SK-MEL-5 (cell line): ENCODE measurements around the gene ZNF639. TPM values are rescaled to one million over a fixed set of nuclear protein-coding genes. Genes with fewer than 3 reads are reported as not detected.
"Not testable (repeated sequence)": the region's sequence is repeated elsewhere in the genome, so short reads cannot be mapped to it uniquely, and the experiment has no call there.

Experiments used
- DNase-seq: peaks from one replicate; pipeline ENCODE4 v3.0.0-alpha.2; 2016; ENCODE audit warnings: low read depth, low spot score
- in situ Hi-C: cut with HindIII; loops from 2 replicates; pipeline ENCODE4 v1.10.0; 2016; ENCODE audit warnings: low sequenced_read_pairs, high pct_unique_total_duplicates, low pct_unique_long_range_greater_than_20kb
- total RNA-seq: library from RNA; depleted of rRNA; stranded (reverse); fragments of >200 nt; shearing (Covaris generic); gene quantifications from 2 replicates; pipeline ENCODE4 v1.2.3, GENCODE V29; 2014

ZNF639 gene
- total RNA-seq, 1 experiment from 2014 or later = 39.2 TPM

DNA sequence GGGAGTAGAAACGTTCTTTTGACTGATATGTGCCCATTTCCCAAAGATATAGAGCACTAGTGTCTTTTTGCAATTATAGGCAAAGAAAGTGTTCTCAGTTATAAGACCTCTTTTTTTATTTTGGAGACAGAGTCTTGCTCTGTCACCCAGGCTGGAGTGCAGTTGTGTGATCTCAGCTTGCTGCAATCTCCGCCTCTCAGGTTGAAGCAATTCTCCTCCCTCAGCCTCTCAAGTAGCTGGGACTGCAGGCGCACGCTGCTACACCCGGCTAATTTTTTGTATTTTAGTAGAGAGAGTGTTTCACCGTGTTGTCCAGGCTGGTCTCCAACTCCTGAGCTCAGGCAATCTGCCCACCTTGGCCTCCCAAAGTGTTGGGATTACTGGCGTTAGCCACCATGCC lies 20.7 kb upstream of the ZNF639 start:
- no peak for DNase-seq
- in situ Hi-C loops = loop anchor here (25.0 kb wide), 1 partner anchor 290 kb away; no protein-coding TSS in a partner anchor

DNA sequence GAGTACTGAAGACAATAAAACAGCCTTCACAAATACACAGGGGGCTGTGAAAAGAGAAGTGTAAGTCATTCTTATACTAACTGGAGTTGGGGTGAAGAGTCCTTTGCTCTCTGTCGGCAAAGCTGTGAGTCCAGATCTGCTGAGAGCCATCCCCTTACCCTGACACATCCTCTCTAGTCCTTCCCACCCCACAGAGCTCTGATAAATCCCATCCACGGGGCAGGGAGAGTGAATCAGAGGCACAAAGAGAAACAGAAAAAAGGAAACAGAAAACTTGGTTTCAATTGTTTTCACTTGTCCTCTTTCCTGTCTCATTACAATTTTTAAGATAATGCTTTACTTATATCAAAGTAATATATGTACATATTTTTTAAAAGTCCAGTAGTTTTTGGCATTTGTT lies 18.2 kb upstream of the ZNF639 start:
- in situ Hi-C loops = loop anchor here (25.0 kb wide), 1 partner anchor 292 kb away; no protein-coding TSS in a partner anchor
- DNase-seq = no peak

DNA sequence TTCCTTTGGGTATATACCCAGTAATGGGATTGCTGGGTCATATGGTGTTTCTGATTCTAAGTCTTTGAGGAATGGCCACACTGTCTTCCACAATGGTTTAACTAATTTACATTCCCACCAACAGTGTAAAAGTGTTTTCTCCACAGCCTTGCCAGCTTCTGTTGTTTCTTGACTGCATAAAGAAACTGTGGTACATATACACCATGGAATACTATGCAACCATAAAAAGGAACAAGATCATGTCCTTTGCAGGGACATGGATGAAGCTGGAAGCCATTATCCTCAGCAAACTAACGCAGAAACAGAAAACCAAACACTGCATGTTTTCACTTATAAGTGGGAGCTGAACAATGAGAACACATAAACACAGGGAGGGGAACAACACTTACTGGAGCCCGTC lies 15.5 kb upstream of the ZNF639 start:
- in situ Hi-C loops = loop anchor here (25.0 kb wide), 1 partner anchor 295 kb away; no protein-coding TSS in a partner anchor
- DNase-seq = not testable (repeated sequence)

DNA sequence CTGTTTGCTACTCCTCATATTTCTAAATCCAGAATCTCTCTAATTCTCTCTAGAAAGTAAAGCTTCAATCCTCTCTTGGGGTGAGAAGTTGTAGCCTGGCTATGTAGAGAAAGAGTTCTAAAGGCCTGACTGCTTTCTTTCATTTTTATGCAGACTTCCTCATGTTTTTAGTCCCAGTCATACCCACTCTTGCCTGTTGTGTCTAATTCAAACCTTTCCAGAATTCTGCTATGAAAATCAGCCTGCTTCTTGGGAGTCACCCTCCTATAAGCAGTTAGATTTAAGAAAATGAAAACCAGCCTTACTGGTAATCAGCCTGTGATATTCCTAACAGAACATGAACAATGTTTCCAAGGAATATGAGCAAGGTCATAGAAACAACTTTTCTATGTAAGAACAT lies 14.8 kb upstream of the ZNF639 start:
- no peak for DNase-seq
- in situ Hi-C loops = loop anchor here (25.0 kb wide), 1 partner anchor 296 kb away; no protein-coding TSS in a partner anchor

DNA sequence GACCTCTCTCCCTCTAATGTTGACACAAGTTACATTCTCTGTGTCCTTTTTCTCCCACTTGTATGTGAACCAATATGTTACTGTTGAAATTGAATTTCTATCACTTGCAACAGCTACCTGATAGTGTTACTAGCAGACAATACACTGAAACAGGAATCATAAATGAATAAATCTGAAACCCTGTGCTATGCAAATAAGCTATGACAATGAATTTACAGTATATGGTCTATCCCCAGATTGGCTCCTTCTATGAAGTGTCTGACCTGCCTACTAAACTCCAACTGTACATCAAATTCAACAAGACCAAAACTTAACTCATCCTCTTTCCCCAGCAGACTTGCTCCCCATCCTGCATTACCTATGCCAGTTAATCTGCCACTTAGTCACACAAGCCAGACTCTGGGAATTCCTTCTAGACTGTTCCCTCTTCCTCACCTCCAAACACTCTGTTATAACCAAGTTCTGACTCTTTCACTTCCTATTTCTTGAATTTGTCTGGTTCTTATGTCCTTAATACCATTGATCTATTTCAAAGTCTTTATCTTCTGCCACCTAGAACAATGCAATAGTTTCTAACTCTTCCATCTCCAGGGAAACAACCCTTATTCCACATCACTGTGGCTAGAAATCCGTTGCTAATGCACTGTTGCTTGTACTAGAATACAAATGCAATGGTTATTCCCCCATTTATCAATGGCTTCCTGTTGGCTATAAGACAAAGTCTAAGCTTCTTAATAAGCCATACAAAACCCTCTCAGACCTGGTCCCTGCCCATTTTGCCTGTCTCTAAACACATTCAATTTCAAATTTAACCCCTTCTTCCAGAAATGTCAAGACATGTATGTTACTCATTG lies 13.4 kb upstream of the ZNF639 start:
- in situ Hi-C loops = loop anchor here (25.0 kb wide), 1 partner anchor 297 kb away; no protein-coding TSS in a partner anchor
- DNase-seq = no peak

DNA sequence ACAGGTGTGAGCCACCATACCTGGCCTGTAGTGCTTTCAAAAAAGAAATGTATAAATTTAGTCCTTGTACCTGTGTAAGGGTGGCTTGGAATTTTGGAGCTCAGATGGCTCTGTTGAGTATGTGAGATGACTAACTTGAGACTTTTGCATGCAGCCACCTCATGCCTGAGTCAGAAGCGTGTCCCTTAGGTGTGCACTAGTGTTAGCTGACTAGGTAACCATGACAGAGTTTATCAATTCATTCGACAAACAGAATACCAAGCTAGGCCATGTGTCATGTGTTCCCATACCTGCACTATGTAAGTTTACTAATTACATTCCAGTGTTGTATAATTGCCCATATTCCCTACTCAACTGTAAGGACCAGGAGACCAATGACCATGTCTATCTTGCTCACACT lies 4.0 kb upstream of the ZNF639 start:
- in situ Hi-C loops = loop anchor here (25.0 kb wide), 1 partner anchor 307 kb away; no protein-coding TSS in a partner anchor
- no peak for DNase-seq

DNA sequence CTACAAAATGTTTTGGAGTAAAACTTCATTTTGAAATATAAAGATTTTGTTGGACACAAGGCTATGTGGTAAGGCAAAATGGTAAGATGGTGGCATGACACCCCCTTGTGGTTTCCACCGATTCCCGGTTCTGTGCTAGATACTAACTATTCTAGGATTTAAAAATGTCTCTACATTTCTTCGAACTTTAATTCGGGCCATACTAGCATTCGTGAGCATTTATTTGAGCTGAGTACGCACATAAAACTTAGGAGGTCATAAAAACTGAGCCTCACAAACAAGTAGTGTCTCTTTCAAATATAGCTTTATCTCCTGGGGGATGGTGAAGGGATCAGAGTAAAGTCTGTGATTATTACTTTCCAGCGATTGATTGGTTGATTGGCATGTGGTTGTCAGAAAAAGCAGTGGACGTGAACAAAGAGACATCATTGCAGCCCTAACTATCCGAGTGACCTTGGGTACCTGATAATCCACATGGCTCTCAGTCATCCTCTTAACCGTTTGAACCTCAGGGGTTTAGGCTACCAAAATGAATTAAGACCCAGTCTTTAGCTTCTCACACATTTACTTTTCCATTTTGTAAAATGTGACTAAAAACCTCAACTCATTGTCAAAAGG lies 1.1 kb upstream of the ZNF639 start:
- DNase-seq = peak; percentile 60
- in situ Hi-C loops = loop anchor here (25.0 kb wide), 1 partner anchor 309 kb away; no protein-coding TSS in a partner anchor

DNA sequence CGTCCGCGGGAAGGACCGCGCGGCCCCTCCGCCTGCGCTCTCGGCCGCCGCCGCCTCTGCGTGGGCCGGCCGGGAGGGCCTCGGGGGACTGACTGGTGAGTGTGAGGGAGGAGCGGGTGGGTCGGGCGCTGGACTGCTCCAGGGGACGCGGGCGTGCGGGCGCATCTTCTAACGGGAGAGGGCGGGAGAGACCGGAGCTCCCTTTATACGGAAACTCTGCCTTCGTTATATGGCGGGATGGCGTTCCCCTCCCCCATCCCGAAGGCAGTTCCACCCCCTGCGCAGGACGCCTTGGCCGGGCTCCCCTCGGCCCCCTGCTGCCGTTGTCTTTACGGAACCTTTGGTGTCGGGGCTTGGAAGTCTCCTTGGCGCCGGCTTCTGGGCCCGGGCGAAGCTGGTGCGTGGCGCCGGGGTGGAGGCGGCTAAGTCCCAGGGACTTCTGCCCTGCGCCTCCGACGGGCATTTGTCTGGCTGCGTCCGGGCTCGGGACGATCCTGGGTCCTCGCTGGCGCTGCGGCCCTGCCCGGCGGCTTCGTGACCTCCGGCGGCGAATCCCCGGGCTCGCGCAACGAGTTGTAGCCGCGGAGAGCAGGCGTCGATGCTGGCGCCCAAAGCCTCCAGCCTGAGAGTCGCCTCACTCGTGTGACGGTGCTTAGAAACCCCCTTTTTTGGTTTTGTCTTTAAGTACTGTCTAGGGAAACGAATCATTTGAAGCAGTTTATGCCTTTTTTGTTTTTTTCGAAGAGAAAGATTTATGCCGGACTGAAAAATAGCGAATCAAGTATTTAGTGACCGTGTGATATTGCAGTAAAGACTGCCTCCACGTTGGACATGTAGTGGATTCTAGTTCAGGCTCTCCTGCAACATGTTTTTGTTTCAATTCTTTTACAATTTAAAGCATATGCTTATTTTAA lies 623 bp downstream of the ZNF639 start:
- in situ Hi-C loops = loop anchor here (25.0 kb wide), 1 partner anchor 311 kb away; no protein-coding TSS in a partner anchor
- peak; percentile 75 for DNase-seq

DNA sequence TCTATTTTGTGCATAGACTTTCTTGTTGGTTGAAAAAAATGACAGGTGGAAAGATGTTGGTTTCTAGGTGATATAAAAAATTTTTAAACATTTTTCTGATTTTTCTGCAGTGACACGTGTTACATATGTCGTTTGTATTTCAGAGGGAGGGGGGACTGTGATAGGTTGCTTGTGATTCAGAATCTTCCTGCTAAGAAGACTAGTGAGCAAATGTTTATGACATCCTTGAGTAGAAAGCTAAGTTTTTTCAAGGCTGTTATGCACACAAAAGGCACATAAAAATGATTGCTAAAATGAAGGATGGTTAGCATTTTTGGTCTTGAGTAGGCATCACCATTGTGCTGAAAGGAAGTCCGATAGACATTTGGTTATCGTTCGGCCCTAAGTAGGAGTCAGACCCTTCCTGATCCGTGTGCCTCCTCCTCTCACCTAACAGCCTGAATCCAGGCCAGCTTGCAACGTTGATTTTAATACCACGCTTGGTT lies 1.5 kb downstream of the ZNF639 start:
- in situ Hi-C loops = loop anchor here (25.0 kb wide), 1 partner anchor 312 kb away; no protein-coding TSS in a partner anchor
- DNase-seq = peak; percentile 13

DNA sequence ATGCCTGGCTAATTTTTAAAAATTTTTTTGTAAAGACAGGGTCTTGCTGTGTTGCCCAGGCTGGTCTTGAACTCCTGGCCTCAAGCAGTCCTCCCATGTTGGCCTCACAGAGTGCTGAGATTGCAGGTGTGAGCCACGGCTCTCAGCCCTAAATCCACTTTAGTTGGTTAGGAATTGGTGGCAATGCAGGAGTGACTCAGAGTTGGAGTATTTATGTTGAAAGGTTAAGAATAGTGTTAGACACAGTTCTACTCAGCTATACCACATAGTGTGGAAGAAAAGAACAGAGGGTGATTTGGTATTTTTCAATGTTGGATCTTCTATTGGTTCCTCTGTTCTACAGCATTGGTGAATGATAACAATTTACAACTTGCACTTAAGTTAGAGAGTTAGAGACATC lies 7.6 kb downstream of the ZNF639 start:
- in situ Hi-C loops = no loop called here
- DNase-seq = no peak

DNA sequence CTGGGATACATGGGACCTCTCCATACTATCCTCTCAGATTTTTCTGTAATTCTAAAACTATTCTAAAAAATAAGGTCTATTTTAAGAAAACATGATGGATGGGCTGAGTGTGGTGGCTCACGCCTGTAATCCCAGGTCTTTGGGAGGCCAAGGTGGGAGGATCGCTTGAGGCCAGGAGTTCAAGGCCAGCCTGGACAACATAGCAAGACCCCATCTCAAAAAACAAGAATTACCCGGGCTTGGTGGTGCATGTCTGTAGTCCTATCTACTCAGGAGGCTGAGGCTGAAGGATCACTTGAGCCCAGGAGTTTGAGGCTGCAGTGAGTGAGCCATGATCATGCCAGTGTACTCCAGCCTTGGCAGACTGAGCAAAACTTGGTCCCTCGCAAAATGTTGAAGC lies 9.4 kb downstream of the ZNF639 start:
- in situ Hi-C loops = no loop called here
- DNase-seq = no peak

DNA sequence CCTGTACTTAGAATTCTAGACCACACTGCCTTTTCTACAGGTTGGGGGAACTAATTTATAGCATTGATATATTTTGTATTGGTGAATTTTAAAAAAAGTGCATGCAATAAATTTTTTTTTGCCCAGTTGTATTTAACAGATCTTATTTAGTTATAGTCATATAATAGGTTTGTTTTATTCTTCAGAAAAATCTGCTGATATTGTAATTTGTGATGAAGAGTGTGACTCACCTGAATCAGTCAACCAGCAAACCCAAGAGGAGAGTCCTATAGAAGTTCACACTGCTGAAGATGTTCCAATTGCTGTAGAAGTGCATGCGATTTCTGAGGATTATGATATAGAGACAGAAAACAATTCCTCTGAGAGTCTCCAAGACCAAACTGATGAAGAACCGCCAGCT lies 10.3 kb downstream of the ZNF639 start:
- DNase-seq = no peak
- in situ Hi-C loops = no loop called here

DNA sequence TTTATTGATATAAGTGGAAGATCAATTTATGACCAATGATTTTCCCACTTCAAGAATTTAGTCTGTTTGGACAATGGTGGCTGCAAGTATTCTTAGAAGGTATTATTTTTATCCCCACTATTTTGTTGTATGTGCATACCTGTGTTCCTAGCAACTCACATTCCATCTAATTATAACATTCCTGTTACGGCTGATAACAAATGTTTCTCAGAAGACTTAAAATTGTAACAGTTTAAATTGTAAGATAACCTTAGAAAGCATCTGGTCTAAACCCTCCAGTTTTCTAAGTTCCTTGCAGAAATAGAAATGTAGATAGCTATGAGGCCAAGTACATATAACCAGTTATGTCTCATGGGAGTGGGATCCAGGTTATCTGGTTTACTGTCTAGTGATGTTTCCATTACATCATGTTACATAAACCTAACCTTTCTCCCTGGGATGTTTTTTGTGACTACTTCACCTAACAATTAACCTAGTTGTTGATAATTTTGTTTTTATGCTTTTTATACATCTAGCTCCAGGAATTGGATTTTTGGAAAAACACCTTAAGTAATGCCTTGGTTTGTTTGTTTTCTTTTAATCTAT lies 13.6 kb downstream of the ZNF639 start:
- in situ Hi-C loops = no loop called here
- no peak for DNase-seq

DNA sequence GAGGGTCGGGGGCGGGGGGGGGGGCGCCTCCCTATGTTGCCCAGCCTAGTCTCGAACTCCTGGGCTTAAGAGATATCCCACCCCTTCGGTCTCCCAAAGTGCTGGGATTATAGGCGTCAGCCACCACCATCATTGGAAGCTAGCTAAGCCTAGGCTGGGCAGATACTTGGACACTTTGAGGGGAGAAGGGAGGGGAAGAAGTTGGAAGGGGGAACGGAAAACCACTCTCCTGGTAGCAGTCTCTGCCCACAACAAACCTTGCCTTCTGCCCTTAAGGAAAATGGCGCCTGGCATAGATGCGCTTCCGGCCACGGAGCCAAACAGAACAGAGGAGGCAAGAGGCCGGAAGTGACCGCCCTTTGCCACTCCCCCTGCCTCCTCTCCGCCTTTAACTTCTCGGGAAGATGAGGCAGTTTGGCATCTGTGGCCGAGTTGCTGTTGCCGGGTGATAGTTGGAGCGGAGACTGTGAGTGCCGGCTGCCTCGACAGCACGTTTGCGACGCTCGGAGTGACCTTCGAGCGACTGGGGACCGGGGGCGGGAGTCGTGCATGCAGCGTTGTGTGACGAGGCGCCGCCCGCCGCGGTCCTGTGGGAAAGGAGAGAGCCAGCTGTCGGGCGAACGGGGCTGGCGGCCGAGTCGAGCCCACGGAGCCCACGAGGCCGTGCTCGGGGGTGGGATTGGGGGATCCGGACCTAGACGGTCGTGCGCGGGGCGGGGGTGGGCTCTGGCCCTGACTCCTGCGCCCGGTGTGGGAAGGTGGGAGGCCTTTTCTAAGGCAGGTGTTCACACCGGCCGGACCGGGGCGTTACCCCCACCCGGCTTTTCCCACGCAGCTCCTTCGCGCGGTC lies 24.7 kb downstream of the ZNF639 start, which contains the start of gene MFN1:
TSS of gene MFN1 (plus strand) at position 365 of the 850 bp plus-strand sequence. CDS start 1,143 bp downstream, outside the sequence.
- DNase-seq = peak; percentile 97
- in situ Hi-C loops = no loop called here

DNA sequence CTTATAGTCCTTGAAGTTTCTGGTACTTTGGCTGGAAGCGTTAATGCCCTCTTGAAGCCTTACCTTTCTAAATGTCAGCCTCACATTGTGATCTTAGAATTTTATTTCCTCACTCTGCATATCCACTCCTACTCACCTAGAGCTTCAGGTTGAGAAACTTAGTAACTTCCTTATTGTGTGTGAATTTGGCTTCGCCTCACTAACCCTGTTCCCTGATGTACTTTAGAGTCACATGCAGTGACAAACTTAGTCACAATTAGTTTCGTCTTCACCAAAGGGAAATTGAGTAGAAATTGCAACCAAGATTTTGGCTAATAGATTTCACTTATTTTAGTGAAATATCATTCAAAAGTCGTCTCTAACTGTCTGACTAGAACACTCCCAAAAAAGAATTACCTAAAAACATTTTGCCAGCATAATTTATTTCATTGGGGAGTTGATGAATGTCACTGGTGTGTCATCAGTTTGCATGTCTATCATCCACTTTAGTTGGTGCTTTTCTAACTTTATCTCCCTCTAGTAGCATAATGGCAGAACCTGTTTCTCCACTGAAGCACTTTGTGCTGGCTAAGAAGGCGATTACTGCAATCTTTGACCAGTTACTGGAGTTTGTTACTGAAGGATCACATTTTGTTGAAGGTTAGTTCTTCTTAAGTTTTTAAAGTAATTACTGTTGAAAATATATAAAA lies 25.6 kb downstream of the ZNF639 start:
- DNase-seq = no peak
- in situ Hi-C loops = no loop called here

DNA sequence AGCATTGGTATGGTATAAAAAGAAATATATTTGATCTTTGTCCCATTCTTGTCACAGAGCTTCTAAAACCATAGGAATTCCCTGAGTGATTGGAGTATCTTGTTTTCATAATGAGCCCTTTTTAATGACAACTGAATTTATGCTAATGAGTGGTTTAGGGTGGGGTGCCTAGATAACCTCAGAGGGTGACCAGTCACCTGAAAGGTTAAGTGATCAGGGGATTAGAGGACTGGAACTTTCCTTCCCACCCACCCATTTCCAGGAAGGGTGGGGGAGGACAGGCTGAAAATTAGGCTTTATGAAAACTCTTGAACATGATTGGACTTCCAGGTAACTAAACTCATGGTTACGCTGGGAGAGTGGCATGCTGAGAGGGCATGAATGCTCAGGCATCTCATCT lies 33.2 kb downstream of the ZNF639 start:
- in situ Hi-C loops = no loop called here
- DNase-seq = no peak
